Amygdala (tissue), 56 donors: ENCODE results near the gene FAM120A.

Experiments
- DNase-seq, 56 donors: peaks; one replicate each; lab custom pipeline; 2025; lab: John Stamatoyannopoulos, UW

Gene FAM120A

DNA sequence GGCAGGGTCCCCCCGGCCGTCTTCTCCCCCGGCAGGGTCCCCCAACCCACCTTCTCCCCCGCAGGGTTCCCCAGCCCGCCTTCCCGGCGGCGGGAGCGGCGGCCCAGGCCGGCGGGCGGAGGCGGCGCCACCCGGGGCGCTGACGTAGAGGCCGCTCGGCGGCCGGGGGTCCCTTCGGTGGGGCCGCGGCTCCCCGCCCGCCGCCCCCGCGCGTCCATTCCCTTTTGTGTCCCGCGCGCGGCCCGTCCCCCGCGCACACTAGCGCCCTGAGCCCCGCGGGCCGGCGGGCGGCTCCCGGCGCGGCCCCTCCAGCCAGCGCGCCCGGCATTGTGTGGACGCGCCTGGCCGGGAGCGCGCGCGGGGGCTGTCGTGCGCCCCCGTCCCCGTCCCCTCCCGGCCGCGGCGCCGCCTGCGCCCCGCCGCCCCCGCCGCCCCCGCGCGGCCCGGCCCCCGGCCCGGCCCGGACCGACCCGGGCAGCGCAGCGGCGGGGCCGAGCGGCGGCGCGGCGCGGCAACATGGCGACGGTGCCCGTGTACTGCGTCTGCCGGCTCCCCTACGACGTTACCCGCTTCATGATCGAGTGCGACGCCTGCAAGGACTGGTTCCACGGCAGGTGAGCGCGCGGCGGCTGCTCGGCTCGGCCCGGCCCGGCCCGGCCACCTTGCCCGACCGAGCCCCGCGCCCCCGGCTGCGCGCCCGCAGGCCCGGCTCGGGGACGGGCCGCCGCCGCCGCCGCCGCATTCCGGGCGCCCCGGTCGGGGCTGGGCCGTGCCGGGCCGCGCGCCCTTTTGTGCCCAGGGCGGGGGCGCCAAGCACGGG is 125.0 kb downstream of the FAM120A start, which contains the start of gene PHF2:
TSS of gene PHF2 (plus strand) at position 327 of the 820 bp plus-strand sequence. CDS start at position 517, 190 bp downstream.
- DNase-seq: peak in 4 of 56 donors; percentile 23 to 51 (median 44)

DNA sequence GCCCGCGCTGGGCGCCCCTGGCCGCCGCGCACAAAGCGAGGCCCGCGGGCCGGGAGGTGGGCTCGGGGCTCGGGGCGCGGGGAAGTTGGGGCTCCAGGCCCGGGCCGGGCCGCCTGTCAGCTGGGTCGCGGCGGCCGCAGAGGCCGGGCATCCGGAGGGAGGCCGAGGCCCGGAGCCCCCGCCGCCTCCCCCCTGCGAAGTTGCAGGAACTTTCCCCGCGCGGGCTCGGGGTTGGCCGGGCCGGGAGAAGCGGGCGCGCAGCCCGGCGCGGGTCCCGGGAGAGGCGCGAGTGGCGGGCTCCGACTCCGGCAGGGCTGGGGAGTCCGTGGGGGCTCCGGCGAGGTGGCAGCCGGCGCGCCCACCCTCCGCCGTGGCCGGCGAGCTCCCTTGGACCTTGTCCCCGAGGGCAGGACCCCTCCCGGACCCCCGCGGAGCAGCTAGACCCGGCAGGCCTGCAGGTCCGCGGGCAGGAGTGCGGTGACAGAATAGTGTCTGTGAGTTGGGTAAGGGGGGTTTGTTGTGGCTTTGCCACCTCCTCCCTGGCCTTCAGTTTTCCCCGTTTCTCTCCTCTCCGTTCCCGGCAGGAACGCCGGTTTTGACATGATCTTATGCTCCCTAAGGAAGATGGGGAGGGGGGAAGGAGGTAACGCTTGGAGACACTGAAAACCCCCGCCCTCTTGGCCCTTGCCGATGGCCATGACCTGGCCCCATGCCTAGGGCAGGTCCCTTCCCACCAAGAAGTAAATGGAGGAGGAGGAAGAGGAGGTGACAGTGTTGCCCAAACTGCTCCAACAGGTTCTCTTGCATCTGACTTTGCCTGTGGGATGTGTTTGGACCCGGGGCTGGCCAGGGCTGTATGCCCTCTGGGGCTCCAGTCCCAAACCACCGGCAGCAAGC is 125.8 kb downstream of the FAM120A start:
- DNase-seq: peak in 4 of 56 donors; percentile 13 to 47 (median 34)

DNA sequence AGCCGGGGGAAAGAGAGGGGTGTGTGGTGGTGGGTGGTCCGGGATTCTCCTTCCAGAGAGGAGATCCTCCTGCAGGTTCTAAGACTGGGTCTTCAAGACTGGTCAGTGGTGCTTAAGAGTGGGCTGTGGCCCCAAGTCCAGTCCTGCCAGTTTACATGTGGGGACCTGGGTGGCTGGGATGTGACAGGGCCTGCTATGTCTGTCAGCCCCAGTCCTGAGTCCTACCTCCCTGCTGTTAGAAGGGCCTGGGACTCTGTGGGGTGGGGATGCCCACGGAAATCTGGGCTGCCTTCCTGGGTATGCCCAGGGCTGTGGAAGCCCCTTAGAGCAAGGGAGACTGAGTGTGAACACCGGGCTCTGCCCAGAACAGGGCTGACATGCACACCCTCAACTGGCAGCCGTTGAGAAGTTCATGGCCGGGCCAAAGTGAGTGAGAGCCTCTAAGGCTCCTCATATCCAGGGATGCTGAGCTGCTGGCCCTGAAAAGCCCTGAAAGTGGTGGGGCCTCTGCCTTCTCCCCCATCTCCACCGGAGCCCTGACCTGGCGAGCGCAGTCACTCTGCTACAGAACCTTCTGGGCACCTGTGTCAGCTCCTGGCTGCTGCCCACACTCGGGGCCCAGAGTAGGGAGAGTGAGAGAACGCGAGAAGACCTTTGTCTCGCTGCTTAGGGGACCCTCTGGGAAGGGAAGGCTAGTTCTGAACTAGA is 126.6 kb downstream of the FAM120A start:
- DNase-seq: peak in 1 of 56 donors; percentile 31

DNA sequence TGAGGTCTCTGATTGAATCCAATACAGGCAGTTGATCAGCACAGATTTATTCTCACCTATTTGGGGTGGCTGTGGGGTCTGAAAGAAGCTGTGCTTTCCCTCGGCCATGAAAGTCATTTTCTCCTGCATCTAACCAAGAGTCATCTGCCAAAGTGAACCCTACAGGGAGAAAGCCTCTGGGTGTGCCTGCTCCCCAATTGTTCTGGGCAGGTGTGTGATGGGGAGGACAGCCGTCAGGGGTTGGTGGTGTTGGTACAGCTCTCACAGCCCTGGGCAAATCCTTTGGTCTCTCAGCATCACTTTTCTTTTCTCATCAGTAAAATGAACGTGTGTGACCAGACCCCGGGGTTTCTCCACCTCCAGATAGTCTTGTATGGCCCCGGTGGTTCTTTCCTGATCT is 127.4 kb downstream of the FAM120A start:
- no peak for DNase-seq

DNA sequence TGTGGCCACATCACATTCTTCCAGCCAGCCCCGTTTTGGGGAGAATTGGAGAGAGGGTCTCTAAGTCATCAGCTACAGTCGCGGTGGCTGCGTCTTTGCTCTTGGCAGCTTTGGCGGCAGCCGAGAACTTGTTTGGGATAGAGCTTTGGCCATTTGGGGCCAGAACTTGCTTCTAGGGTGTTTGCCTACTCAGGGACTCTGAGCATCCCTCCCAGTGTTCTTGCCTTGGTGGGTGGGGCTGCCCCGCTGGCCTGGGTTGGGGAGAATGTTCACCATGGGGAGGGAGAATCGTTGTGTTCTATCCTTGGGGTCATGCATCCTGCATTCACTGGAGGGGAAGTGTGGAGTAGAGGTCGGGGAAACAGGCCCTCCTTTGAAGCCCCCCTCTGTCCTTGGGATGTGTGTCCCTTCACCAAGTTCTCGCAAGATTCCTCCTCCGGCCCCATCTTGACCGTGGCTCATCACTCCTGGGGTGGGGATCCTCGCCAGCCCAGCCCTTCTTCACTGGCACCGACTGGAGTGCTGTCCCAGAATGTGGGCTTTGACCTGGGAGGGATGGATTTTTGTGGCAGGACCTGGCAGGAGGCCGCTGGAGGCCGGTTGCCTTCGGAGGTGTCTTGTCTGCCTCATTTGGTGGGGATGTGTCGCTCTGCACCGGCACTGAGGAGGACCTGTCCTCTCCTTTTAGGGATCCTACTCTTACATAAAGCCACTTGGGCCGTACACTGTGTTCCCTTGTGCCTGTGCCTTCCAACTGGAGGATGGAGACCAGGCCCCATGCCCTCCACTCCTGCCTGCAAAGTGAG is 128.4 kb downstream of the FAM120A start:
- no peak for DNase-seq

DNA sequence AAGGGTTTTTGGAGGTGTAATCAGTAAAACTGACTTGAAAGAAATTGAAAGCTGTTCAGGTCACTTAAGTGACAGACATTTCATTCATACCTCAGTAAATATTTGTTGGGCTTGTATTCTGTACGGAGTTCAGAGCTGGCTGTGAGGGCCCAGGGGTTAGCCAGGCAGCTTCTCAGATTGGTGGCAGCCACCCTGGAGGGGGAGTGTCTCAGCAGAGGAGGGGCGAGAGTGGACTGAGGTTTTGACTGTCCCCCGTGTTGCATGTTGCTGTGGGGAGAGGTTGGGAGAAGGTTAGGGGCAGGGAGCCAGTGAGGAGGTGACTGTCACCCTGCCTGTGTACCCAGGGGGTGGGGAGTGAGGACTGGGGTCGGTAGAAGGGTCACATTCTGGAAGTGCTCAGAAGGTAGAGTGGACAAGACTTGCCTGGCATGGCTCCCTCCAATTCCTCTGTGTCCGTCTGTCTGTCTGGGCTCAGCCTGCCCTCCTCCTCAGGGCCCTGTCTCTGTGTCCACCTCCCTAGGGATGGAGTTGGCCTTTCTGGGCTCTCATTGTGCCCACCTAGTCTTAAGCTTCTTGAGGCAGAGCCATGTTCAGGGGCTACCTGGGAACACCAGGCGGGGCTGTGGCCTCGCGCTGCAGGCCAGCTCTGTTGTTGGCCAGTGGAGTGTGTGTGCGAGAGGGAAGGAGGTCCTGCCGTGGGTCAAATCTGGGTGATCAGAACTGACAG is 129.3 kb downstream of the FAM120A start:
- DNase-seq: no peak

DNA sequence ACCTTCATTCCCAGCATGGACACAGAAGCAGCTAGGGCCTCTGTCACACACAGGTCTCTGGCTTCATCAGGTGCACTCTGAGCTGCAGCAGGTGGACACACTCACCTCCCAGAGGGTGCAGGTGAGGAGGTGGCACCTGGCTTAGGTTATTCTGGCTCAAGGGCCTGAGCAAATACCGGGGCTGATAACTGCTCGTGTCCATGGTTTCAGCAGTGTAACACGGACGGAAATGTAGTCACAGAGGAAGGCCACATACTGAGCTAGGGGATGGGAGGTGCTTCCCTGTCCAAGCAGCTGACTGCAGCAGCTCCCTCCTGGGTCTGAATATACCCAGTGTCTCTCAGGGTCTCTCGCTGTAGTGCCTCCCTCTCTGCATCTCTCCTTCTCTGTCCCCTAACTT is 130.6 kb downstream of the FAM120A start:
- no peak for DNase-seq

DNA sequence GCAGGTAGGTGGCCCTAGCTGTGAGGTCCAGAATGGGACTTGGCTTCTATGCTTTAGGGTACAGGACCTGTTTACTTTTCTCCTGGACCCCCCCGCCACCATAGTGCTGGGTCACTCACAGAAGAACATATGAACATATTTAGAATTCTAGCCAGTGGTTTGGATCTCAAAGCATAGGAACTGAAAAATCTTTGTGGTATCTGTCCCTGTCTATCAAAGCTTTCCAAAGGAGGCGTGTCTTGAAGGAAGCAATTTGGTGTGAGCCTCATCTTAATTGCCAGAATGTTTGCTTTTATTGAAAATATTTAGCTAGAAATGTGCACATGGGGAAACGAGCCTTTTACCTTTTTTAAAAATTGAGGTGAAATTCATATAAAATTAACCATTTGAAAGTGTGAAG is 131.1 kb downstream of the FAM120A start:
- no peak for DNase-seq

DNA sequence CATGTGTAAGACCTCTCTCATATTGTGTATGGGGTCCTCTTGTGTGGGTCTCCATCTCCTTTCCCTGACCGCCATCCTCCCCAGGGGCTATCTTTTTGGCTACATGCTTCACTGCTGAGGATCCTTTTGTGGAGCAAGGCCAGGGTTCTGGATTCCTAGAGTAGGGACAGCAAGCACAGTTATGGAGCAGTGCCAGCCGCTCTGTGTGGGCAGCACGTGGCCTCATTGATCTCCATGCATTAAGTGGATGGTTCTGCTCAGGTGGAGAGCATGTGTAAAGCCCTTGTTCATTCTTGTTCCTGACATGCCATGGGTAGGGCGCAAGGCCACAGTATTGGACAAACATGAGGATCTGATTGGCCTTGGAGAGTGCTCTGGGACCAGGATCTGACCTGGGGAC is 133.8 kb downstream of the FAM120A start:
- no peak for DNase-seq

DNA sequence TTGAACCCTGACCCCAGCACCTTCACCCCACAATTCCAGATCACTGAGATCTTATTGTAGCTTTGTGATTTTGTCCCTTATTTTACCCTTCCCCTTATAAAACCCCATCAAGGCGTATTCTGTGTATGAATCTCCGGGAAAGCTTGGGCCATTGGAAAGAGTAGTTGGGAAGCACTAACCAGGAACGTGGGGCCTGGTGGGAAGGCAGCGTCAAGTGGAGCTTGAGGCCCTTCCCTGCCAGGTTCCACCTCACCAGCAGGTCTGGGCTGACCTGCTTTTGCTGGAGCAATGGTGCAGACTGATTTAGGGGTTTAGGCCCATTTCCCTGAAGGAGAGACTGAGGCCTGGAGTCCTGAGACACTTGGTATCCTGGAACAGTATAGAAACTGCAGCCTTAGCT is 134.2 kb downstream of the FAM120A start:
- no peak for DNase-seq

DNA sequence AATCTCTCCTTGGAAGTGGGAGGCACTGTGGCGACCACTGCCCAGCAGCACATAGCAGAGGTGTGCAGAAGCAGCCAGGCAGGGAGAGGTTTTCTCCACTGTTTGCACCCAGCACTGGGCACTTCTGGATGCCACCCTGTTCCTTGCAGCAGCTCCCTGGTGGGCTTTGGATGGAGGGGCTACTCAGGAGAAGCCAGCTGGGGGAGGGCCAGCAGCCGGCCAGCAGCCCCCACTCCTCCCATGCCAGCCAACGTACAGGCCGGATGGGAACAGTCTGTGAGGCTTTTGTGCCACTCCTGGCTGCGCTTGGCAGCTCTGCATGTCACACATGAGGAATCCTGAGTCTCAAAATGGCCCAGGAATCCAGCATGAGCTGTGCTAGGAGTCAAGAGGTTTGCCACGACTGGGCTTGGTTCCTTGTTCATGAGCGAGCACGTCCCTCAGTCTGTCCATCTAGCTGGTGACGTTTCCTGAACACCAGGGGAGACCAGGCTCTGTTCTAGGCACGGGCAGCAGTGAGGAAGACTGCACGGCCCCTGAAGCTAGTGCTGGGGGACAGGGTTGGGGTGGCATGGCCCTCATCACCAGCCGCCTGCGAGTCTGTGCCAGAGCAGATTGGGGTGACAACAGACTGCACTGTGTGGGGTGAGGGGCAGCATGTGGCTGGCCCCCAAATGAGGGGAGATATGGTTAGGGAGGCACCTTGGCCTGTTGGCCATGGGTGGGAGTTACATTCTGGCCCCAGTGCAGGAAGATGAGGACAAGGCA is 135.0 kb downstream of the FAM120A start:
- no peak for DNase-seq

DNA sequence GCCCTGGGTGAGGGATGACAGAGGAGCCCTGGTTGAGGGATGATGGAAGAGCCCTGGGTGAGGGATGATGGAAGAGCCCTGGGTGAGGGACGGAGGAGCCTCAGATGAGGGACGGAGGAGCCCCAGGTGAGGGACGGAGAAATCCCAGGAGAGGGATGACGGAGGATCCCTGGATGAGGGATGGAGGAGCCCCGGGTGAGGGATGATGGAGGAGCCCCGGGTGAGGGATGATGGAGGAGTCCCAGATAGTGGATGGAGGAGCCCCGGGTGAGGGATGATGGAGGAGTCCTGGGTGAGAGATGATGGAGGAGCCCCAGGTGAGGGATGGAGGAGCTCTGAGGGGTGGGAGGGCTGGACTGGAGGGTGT is 135.8 kb downstream of the FAM120A start:
- no peak for DNase-seq

DNA sequence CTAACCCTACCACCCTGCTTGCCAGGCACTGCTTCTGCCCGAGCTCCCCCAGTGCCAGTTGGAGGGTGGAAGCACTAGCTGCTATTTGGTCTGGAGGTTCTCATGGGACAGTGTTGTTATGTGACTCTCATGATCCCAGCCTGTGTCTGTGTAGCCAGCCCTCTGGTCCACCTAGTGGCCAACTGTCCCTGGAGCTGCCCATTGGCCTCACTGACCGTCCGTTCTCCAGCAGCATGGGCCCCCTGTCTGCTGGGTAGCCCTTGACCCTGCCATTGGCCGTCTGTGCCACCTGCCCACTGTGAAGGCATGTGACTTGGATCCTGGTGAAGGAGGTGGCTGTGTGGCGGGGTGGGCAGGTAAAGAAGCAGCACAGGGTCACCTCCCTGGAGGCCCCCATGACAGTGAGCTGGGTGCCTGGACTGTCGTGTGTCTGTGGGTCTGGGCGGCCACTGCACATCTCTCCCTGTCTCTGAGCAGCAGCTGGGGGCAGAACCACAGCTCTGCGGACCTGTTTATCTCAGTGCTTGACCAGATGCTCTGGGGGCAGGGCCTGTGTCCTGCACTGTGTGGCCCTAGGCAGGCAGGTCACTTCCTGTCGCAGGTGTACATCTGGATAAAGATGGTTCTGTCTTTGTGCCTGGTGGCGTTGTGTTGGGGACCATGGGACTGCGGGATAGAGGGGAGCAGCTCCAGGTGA is 136.3 kb downstream of the FAM120A start:
- no peak for DNase-seq

DNA sequence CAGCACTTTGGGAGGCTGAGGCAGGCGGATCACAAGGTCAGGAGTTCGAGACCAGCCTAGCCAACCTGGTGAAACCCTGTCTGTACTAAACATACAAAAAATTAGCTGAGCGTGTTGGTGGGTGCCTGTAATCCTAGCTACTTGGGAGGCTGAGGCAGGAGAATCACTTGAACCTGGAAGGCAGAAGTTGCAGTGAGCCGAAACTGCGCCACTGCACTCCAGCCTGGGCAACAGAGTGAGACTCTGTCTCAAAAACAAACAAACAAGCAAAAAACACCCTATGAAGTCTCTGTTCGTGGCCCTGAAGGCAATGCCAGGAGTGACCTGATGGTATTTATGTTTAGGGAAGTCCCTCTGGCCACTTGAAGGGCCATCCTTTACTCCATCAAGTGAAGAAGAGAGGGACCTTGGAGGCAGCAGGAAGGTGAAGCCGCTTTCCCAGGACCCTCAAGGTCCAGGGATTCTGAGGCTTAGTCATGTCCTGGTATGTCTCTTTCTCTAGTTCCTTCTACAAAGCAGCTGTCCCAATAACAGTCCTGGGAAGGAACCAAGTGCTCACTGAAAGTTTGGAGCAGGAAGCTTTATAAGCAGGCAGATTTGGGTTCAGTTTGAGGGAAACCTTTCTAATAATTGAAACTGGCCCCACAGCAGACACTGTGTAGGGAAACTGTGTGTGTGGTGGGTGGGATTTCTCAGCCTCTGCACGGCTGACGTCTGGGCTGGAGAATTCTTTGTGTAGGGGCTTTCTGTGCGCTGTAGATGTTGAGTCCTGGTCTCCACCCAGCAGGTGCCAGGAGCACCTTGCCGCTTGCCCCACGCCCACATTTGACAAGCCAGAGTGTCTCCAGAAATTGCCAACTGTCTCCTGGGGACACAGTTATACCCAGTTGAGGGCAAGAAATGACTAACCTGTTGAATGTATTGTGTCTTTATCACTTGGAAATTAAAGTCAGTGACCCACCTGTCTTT is 137.4 kb downstream of the FAM120A start:
- no peak for DNase-seq

DNA sequence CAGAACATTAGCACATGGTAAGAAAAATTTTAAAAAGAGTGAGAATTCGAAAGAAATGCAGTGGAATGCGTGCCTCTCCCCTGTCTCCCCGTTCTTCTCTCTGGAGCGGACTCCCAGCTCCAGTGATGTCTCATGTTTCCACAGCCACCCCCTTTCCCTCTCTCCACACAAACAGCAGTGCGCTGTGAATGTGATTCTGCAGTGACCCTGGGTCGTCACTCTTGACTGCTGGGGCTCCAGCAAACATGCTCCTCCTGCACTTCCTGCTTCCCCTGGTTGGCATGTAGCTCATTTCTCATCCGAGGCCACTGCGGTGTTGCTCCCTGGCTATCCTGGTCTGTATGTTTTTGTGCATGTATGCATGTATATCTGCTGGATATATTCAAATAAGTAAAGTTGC is 138.2 kb downstream of the FAM120A start:
- no peak for DNase-seq

DNA sequence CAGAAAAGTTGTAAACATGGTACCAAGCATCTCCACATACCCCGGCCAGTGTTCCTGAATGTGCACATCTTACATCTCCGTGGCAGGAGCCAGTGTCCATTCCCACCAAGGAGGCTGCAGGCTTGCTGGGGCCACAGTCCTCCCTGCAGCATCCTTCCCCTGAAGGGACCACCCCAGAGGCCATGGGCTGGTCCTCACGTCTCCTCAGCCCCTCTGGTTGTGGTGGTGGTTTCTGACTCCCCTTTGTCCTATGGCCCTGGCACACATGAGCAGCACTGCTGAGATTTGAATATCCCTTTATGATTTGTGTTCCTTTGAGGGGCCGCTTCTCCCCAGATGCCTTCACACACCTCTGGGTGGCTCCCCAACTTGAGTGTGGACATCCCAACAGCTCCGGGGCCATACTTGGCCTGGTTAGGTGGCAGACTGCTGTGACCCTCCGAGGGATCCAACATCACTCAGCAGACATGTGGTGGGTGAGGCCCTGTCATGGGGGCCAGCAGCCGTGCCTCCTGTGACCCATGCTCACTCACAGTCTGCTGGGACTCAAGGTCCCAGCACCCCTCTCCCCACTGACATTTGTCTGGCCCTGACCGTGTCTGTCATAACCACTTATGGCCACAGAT is 139.2 kb downstream of the FAM120A start:
- DNase-seq: no peak
